ENCODE results near the gene CBR4.
"Not testable (repeated sequence)": the region's sequence is repeated elsewhere in the genome, so short reads cannot be mapped to it uniquely, and the experiment has no call there.

Gene CBR4

DNA sequence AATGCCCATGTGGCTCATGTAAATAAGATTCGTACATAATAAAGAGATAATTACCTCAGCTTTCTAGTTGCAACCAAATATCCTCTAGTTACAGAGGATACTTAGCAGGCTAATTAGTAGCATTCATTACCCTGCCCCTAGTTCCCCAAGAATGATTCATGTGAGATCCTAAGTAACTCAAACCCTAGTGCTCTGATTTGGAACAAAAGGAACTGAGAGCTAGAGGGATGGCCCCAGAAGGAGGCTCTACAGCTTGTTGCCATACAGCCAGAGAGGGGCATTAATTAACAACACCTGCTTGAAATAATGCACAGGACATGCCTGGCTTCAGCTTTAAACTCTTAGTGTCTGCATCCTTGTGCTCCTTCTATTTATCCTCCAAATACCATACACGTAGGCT lies 32.6 kb upstream of the CBR4 start:
- H3K4me3 ChIP-seq (ENCODE audit: low read depth, low read length): no peak overlapping the region
- TF ChIP-seq, protein P1, sequence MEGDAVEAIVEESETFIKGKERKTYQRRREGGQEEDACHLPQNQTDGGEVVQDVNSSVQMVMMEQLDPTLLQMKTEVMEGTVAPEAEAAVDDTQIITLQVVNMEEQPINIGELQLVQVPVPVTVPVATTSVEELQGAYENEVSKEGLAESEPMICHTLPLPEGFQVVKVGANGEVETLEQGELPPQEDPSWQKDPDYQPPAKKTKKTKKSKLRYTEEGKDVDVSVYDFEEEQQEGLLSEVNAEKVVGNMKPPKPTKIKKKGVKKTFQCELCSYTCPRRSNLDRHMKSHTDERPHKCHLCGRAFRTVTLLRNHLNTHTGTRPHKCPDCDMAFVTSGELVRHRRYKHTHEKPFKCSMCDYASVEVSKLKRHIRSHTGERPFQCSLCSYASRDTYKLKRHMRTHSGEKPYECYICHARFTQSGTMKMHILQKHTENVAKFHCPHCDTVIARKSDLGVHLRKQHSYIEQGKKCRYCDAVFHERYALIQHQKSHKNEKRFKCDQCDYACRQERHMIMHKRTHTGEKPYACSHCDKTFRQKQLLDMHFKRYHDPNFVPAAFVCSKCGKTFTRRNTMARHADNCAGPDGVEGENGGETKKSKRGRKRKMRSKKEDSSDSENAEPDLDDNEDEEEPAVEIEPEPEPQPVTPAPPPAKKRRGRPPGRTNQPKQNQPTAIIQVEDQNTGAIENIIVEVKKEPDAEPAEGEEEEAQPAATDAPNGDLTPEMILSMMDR (conservative IDR thresholded peaks at IDR 0.05; ENCODE audit: low read depth, low read length): no peak
- no peak for DNase-seq (ENCODE audit: low read depth)

DNA sequence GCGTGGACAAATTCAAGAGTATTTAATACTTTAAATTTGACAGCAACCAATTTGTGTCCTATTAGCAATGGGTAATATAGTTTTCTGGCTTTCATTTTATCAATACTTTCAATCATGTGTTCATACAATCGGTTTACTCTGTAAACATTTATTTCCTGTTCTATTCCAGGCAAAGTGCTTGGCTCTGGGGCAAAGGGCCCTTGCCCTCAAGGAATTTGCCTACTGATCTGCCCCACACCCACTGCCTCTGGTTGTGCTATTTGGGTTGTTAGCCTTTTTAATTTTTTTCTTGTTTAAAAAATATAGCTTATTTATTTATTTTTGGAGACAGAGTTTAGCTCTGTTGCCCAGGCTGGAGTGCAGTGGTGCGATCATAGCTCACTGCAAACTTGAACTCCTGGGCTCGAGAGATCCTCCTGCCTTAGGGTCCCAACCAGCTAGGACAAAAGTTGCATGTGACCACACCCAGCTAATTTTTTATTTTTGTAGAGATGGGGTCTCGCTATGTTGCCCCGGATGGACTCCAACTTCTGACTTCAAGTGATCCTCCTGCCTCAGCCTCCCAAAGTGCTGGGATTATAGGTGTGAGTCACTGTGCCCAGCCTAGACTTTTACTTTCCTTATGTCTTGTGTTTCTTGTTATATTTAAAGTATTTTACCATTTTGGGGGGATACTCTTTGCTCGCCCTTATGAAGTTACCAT lies 30.7 kb upstream of the CBR4 start:
- no peak overlapping the region for H3K4me3 ChIP-seq (ENCODE audit: low read depth, low read length)
- DNase-seq (ENCODE audit: low read depth): no peak
- TF ChIP-seq, protein P1 (conservative IDR thresholded peaks at IDR 0.05; ENCODE audit: low read depth, low read length): no peak

- no peak for DNase-seq (ENCODE audit: low read depth)
- H3K4me3 ChIP-seq (ENCODE audit: low read depth, low read length): no peak overlapping the region
- TF ChIP-seq, protein P1 (conservative IDR thresholded peaks at IDR 0.05; ENCODE audit: low read depth, low read length): no peak
Observed at GRCh38 chr4:169039251-169039954, 29.3 kb upstream of the CBR4 start.

DNA sequence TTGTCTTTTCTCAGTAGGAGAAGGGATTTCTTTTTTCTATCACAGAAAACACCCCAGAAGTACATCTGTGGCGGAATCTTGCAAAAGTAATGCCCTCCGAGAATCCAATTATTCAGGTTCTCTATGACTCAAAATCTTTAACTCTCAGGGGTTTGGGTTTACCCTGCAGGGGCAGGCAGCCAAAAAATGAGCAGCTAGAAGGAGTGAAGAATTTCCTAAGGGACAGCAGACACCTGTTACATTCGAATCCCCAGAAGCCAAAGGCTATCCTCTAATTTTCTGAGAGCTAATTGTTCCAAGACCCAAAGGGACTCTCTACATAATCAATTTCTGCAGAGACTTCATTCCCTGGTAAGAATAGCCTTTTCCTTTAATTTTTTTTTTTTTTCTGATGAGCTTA lies 27.5 kb upstream of the CBR4 start:
- no peak overlapping the region for H3K4me3 ChIP-seq (ENCODE audit: low read depth, low read length)
- DNase-seq (ENCODE audit: low read depth): no peak
- TF ChIP-seq, protein P1 (conservative IDR thresholded peaks at IDR 0.05; ENCODE audit: low read depth, low read length): no peak

GRCh38 chr4:169035871-169036620 lies 26.0 kb upstream of the CBR4 start:
- H3K4me3 ChIP-seq (ENCODE audit: low read depth, low read length); DNase-seq (ENCODE audit: low read depth): not testable (repeated sequence)

- no peak overlapping the region for H3K4me3 ChIP-seq (ENCODE audit: low read depth, low read length)
- TF ChIP-seq, protein P1 (conservative IDR thresholded peaks at IDR 0.05; ENCODE audit: low read depth, low read length): no peak
- peak; percentile 13 for DNase-seq (ENCODE audit: low read depth)
Observed at GRCh38 chr4:169033660-169034059, 23.6 kb upstream of the CBR4 start.

GRCh38 chr4:169032883-169033645 lies 23.0 kb upstream of the CBR4 start:
- H3K4me3 ChIP-seq (ENCODE audit: low read depth, low read length): no peak overlapping the region
- TF ChIP-seq, protein P1 (conservative IDR thresholded peaks at IDR 0.05; ENCODE audit: low read depth, low read length): no peak
- DNase-seq (ENCODE audit: low read depth): no peak

Measured in choroid plexus epithelial cell (primary cell).